ENCODE measurements around the gene IFT43.

DNA sequence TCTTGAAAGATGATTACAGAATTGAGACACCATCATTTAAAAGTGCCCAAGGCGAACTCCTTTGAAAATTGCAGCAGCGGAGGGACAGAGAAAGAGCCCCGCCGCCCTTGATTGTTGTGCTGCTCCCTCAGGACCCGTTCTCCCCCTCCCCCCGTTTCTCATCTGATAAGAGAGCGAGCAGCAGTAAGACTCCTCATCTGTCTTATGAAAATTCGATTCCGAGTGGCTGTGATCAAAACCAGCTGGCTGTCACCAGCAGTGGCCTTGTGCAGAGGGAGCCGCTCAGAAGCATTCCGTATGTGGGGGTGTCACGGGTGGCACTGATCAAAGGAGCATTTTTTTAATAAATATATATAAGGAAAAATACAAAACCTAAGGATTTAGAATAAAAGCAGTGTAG, 88.2 kb downstream of the IFT43 start:
- TF ChIP-seq BRCA1 (IDR thresholded peaks at IDR 0.05; ENCODE audit: low read depth, low read length) = no peak
- TF ChIP-seq GABPA (IDR thresholded peaks at IDR 0.05; ENCODE audit: low read depth) = no peak
- TF ChIP-seq, protein P1, sequence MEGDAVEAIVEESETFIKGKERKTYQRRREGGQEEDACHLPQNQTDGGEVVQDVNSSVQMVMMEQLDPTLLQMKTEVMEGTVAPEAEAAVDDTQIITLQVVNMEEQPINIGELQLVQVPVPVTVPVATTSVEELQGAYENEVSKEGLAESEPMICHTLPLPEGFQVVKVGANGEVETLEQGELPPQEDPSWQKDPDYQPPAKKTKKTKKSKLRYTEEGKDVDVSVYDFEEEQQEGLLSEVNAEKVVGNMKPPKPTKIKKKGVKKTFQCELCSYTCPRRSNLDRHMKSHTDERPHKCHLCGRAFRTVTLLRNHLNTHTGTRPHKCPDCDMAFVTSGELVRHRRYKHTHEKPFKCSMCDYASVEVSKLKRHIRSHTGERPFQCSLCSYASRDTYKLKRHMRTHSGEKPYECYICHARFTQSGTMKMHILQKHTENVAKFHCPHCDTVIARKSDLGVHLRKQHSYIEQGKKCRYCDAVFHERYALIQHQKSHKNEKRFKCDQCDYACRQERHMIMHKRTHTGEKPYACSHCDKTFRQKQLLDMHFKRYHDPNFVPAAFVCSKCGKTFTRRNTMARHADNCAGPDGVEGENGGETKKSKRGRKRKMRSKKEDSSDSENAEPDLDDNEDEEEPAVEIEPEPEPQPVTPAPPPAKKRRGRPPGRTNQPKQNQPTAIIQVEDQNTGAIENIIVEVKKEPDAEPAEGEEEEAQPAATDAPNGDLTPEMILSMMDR (IDR thresholded peaks at IDR 0.05 in 2 of 3, conservative IDR thresholded peaks at IDR 0.05 in 1 of 3; ENCODE audit: control insufficient read depth in 2 of 3, extremely low read depth in 1 of 3, insufficient read depth in 1 of 3, low read depth in 3 of 3, low read length in 3 of 3) = no peak
- TF ChIP-seq RELA (IDR thresholded peaks at IDR 0.05; ENCODE audit: borderline replicate concordance, partially characterized antibody) = no peak
- TF ChIP-seq JUND (IDR thresholded peaks at IDR 0.05; ENCODE audit: low read depth, low read length) = no peak
- no peak for TF ChIP-seq EED (IDR thresholded peaks at IDR 0.05; ENCODE audit: low read depth)
- TF ChIP-seq NFIC (IDR thresholded peaks at IDR 0.05; ENCODE audit: low read depth, low read length) = no peak
- TF ChIP-seq SREBF2 (IDR thresholded peaks at IDR 0.05; ENCODE audit: low read length) = no peak
- TF ChIP-seq POLR2AphosphoS5 (IDR thresholded peaks at IDR 0.05; ENCODE audit: low read length) = no peak
- no peak for TF ChIP-seq ASH2L (IDR thresholded peaks at IDR 0.05; ENCODE audit: borderline replicate concordance, low read depth)
- TF ChIP-seq TAF1 (IDR thresholded peaks at IDR 0.05; ENCODE audit: borderline replicate concordance, low read depth, low read length) = no peak
- no peak for TF ChIP-seq ZNF24 (IDR thresholded peaks at IDR 0.05)
- no peak for TF ChIP-seq POU2F2 (IDR thresholded peaks at IDR 0.05; ENCODE audit: borderline replicate concordance, low read depth, low read length)
- TF ChIP-seq REST (IDR thresholded peaks at IDR 0.05; ENCODE audit: low read depth, low read length) = no peak
